HG02763 (cell line): Measurements from ENCODE around the gene UNC13D.
"Not testable (repeated sequence)": the region's sequence is repeated elsewhere in the genome, so short reads cannot be mapped to it uniquely, and the experiment has no call there.

Source experiments
- ATAC-seq: cut with Tn5 transposase; IDR thresholded peaks from one replicate; pipeline ENCODE4 v1.9.1; 2021; ENCODE audit warnings: mild to moderate bottlenecking, moderate library complexity; ENCODE audit not compliant: unreplicated experiment

The UNC13D gene

GRCh38 chr17:75843577-75844529 is at the start of gene UNC13D:
TSS of gene UNC13D (minus strand) at chr17:75844404. CDS start at chr17:75844337, 67 bp downstream.
- no peak for ATAC-seq

- no peak for ATAC-seq
These were observed 49.3 kb upstream of the UNC13D start for GRCh38 chr17:75893305-75894048.

GRCh38 chr17:75892556-75893224 is 48.5 kb upstream of the UNC13D start:
- no peak for ATAC-seq

- no peak for ATAC-seq
These were observed 47.7 kb upstream of the UNC13D start for GRCh38 chr17:75891605-75892555.

DNA sequence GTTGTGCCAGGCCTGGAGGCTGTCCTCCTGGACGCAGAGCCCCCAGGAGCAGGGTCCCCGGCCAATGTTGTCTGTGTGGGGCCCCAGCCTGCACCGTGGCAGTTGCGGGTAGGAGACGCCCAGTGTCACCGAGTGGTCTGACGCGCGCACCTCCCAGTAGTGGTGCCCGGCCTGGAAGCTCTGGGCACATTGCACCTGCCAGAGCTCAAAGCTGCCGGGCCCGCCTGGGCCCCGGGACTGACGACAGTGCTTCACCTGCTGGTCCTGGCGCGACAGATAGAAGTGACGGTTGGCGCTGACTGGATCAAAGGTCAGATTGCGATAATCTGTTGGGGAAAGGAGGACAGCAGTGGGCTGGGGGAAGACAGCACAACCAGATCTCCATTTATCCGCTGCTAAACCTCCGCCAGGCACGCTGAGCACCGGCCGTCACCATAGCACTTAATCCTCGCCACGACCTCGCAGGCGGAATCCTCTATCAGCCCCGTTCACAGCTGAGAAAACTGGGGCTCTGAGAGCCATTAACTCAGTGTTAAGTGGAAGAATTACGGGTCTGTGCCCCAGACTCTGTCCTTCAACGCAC is 46.9 kb upstream of the UNC13D start:
- no peak for ATAC-seq

DNA sequence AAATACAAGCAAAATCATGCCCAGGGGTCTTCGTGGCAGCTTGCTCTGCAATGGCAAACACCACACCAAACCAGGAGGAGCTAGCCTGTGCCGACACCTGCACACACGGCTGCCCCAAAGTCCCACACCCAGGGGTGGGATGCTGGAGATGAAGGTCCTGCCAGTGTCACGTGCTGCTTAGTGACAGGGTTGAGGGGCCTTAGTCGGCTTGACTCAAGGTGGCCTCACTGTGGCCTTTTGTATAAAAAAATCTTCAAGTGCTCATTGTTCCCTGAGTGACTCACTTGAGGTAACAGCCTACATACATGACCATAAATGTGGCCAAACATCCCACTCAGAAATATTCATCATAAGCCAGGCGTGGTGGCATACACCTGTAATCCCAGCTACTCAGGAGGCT is 45.2 kb upstream of the UNC13D start:
- ATAC-seq, result no peak

GRCh38 chr17:75888484-75888883 is 44.3 kb upstream of the UNC13D start:
- ATAC-seq, result no peak

- not testable (repeated sequence) for ATAC-seq
These were observed 41.7 kb upstream of the UNC13D start for GRCh38 chr17:75885860-75886259.

DNA sequence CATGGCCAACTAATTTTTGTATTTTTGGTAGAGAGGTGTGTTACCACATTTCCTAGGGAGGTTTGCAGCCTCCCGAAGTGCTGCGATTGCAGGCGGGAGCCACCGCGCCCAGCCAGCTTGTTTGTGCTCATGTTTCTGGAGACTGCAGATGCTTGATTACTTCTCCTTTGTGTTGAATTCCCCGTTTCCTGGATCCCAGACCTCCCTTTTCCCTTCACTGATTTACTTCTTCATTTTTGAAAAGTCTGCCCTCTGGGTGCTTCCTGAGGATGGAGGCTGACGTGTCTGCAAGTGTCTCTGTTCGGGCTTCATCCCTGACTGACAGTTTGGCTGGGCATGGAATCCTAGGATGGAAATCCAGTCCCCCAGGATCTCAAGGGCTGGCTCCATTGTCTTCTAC is 41.2 kb upstream of the UNC13D start:
- ATAC-seq, result no peak

DNA sequence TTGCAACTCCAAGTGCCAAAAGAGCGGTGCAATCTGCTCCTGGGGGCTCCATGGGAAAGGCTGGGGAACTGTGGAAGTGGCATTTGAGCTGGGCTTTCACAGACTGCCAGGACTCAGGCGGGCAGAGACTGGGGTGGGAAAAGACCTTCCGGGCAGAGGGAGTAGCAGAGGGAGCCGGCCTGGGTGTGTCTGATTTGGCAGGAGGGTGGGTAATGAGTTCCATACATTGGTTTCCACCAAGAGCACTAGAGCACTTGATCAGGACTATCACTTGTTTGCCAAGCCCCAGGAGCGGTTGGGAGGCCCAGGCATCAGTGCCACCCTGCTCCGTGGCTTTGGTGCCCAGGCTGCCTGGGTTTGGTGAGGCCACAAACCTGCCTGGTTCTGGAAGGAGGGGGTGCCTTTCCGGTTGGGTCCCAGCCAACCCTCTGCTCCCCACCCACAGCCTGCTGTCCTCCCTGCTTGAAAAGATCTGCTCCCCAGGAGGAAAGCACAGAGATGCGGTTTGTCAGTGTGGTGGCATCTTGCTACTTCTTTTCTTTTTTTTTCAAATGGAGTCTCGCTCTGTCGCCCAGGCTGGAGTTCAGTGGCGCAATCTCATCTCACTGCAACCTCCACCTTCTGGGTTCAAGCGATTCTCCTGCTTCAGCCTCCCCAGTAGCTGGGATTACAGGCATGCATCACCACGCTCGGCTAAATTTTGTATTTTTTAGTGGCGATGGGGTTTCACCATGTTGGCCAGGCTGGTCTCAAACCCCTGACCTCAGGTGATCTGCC is 37.7 kb upstream of the UNC13D start:
- no peak for ATAC-seq

GRCh38 chr17:75880266-75880665 is 36.1 kb upstream of the UNC13D start:
- no peak for ATAC-seq

DNA sequence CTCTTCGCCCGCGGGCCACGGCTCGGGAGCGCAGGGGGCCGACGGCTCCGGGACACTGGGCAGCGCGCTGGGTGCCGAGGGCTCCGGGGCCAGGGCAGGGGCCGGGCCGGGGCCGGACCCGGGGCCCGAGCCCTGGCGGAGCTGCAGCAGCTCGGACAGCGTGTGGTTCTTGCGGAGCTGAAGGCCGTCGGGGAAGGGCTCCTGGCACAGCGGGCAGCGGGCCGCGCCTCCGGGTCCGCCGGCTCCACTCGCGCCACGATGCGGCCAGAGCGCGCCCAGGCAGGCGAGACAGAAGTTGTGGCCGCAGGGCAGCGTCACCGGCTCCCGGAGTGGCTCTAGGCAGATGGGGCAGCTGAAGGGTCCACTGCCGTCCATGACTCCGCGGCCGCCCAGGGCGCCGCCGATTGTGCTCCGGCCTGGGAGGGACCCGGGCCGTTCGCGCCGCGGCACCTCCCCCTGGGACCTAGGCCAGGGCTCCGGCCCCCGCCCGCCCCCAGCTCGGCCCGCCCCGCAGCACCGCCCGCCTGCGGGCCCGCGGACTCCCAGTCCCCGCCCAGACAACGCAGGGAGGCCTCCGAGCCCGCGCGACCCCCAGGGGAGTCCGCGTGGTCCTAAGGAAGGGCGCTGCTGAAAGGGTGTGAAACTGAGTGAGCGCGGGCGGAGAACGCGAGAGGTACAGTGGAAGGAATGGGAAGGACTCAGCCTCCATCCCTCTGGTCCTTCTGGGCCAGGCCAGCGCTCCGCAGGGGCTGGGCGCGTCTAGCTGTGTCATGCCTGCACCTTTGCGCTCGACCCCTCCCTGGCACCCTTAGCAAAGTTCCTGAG is 34.2 kb upstream of the UNC13D start, which contains the start of gene TRIM47:
TRIM47 (minus strand) TSS at position 408 of the 825 bp plus-strand sequence; CDS start at position 375, 33 bp downstream.
- ATAC-seq, result peak; percentile 12

- peak; percentile 51 for ATAC-seq
These were observed 33.6 kb upstream of the UNC13D start for GRCh38 chr17:75877752-75878173.

DNA sequence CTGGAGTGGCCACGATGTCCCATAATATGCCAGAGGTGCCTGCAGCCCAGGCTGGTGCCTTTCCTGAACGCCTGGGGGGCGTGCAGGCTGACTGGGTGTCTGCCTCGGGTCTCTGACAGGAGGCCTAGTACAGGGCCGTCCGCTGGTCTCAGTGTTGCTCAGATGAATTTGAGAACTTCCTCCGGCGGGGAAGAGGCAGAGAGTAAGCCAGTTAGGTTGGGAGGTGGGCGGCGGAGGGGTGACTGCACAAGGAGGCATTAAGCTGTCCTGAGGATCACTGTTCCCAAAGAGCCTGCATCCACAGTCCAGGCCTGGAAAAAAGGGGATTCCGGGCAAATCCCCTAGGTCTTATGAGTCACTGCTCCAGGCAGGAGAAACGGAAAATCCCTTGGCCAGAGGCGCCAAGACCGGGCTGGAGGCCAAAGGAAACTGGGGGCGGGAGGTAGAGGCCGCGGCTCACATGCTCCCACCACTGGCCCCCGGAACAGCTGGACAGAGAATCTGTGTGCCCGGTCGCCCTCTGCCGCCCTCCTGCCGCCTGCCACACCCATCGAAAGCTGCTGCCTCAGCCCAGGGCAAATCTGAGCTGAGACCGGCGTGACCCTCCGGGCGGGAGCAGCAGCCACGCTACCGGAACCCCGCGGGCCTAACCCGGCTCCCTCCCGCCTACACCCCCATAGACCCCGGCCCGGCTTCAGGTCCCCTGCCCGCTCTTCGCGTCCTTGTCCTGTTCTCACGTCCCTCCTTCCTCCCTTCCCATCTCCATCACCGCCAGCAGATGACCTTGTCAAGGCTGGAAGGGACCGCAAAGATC is 32.9 kb upstream of the UNC13D start:
- no peak for ATAC-seq

GRCh38 chr17:75876190-75876937 is 32.2 kb upstream of the UNC13D start:
- ATAC-seq, result no peak

DNA sequence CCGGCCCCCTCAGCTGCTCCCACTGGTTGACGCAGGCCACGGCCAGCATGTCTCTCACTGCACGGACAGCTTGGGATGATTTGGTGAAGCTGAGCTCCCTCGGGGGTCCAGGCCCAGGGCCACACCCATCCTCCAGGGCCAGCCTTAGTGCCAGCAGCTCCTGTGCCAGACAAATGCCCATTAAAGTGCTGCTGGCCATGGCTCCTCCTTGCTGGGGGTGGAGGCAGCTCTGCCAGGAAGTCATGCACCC is 31.7 kb upstream of the UNC13D start:
- no peak for ATAC-seq
